WTC11 (cell line): ENCODE measurements around the gene HNRNPUL1. TPM values are rescaled to one million over a fixed set of nuclear protein-coding genes. Genes with fewer than 3 reads are reported as not detected.

Experiments
- ATAC-seq: fragments of 200-7000 bp; cut with Tn5 transposase; 2 replicates; pipeline ENCODE4 v1.10.0; 2021; ENCODE audit warnings: mild to moderate bottlenecking, moderate library complexity
- CTCF ChIA-PET: fragments of 300-600 bp; sonication (Branson Sonifier 250); formaldehyde crosslinking; loops from one replicate; lab custom pipeline; 2021; ENCODE audit warnings: antibody characterized with exemption; lab: Charles Lee
- POLR2A ChIA-PET: fragments of 350-600 bp; sonication (Branson Sonifier 250); formaldehyde crosslinking; loops from one replicate; lab custom pipeline; 2021; ENCODE audit warnings: antibody characterized with exemption; lab: Charles Lee
- DNase-seq: peaks from one replicate; pipeline ENCODE4 v3.0.0; 2021; ENCODE audit warnings: low spot score
- H3K27ac Mint-ChIP-seq: 2 replicates; pipeline ENCODE4 v1.8.0; 2021; ENCODE audit warnings: mixed read lengths
- H3K27me3 Mint-ChIP-seq: 2 replicates; pipeline ENCODE4 v1.8.0; 2021; ENCODE audit warnings: low read depth, mild to moderate bottlenecking, moderate library complexity, mixed read lengths
- H3K36me3 Mint-ChIP-seq: 2 replicates; pipeline ENCODE4 v1.8.0; 2021; ENCODE audit warnings: mixed read lengths
- H3K4me1 Mint-ChIP-seq: 2 replicates; pipeline ENCODE4 v1.8.0; 2022; ENCODE audit warnings: mixed read lengths
- H3K4me3 Mint-ChIP-seq: 2 replicates; pipeline ENCODE4 v1.8.0; 2021; ENCODE audit warnings: mild to moderate bottlenecking, moderate library complexity, mixed read lengths
- H3K9me3 Mint-ChIP-seq: 2 replicates; pipeline ENCODE4 v1.8.0; 2021; ENCODE audit warnings: mixed read lengths
- AFF4 ChIP-seq: sonication (generic); formaldehyde crosslinking; IDR thresholded peaks from 2 replicates; pipeline ENCODE4 v1.8.1; 2023; ENCODE audit warnings: mild to moderate bottlenecking, missing genetic modification reagents, borderline replicate concordance
- CDX4 ChIP-seq: fragments of 250-450 bp; sonication (Bioruptor Pico); IDR thresholded peaks from 2 replicates; pipeline ENCODE4 v1.9.0; 2021; ENCODE audit warnings: moderate library complexity, mild to moderate bottlenecking, inconsistent platforms, borderline replicate concordance
- JUN ChIP-seq: sonication (generic); formaldehyde crosslinking; IDR thresholded peaks from 2 replicates; pipeline ENCODE4 v1.8.0; 2023; ENCODE audit warnings: mild to moderate bottlenecking, missing genetic modification reagents
- KAT7 ChIP-seq: sonication (generic); formaldehyde crosslinking; IDR thresholded peaks from 2 replicates; pipeline ENCODE4 v1.8.1; 2023; ENCODE audit warnings: missing genetic modification reagents, mild to moderate bottlenecking, borderline replicate concordance
- SMAD3 ChIP-seq: sonication (generic); formaldehyde crosslinking; IDR thresholded peaks from 2 replicates; pipeline ENCODE4 v1.8.0; 2022; ENCODE audit warnings: missing genetic modification reagents, mild to moderate bottlenecking, borderline replicate concordance
- TEAD4 ChIP-seq: sonication (generic); formaldehyde crosslinking; IDR thresholded peaks from 2 replicates; pipeline ENCODE4 v1.8.0; 2022; ENCODE audit warnings: mild to moderate bottlenecking, missing genetic modification reagents
- TP53 ChIP-seq: sonication (generic); formaldehyde crosslinking; IDR thresholded peaks from 2 replicates; pipeline ENCODE4 v1.8.1; 2023; ENCODE audit warnings: mild to moderate bottlenecking, missing genetic modification reagents
- ZNF121 ChIP-seq: sonication (generic); formaldehyde crosslinking; IDR thresholded peaks from 2 replicates; pipeline ENCODE4 v1.8.0; 2023; ENCODE audit warnings: missing genetic modification reagents
- ZNF317 ChIP-seq: sonication (generic); formaldehyde crosslinking; IDR thresholded peaks from 2 replicates; pipeline ENCODE4 v1.8.1; 2023; ENCODE audit warnings: low read depth, mild to moderate bottlenecking, moderate library complexity, missing genetic modification reagents, borderline replicate concordance
- ZNF423 ChIP-seq: fragments of 250-450 bp; sonication (Bioruptor Pico); IDR thresholded peaks from 2 replicates; pipeline ENCODE4 v2.1.2; 2022; ENCODE audit warnings: mild to moderate bottlenecking, moderate library complexity
- total RNA-seq: library from RNA; stranded (reverse); gene quantifications from 3 replicates; pipeline ENCODE4 v1.2.3, GENCODE V29; 2021
- TF ChIP-seq, protein P1 (sequence below): sonication (generic); formaldehyde crosslinking; IDR thresholded peaks from 2 replicates; pipeline ENCODE4 v1.8.1; 2023; ENCODE audit warnings: mild to moderate bottlenecking, missing genetic modification reagents
- TF ChIP-seq, protein P2 (sequence below): sonication (generic); formaldehyde crosslinking; IDR thresholded peaks from 2 replicates; pipeline ENCODE4 v1.8.0; 2022; ENCODE audit warnings: missing genetic modification reagents

HNRNPUL1 gene
- total RNA-seq, 1 experiment from 2014 or later: 282 TPM

DNA sequence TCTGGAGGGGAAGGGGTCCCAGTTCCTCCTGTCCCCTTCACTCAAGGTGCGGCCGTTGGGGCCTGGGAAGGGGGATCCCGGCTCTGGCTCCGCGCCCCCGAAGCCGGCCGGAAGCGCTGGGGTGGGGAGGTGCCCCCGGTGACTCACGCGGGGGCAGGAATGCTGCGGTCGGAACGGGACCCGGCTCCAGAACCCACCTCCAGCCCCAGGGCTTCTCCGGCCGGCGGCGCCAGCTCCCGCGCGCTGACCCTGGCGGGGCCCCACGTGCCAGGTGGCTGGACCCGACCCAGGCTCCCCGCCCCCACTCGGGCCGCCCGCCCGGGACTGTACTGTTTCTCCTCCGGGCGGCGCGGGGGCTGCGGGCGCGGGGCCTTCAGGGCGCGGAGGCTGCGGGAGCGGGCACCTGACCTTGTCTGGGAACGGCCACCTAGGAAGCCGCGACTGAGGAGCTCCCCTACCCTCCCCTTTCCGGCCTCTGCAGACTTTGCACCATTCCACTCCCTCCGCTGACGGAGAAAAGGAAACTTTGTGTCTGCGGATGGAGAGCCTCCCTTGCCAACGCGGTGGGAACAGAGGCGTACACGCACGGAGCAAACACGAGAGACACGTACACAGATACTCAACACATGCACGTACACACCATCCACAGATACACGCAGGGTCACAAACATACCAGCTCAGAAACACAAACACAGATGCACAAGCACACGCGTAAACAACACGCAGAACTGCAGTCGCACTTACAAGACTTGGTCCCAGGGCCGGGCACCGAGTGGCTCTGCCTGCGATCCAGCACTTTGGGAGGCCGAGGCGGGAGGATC lies 37.9 kb upstream of the HNRNPUL1 start (continued):
- TF ChIP-seq AFF4 (CRISPR knock-in tag) (no peak), TEAD4 (CRISPR knock-in tag) (0 out of 2 replicates have a peak, but pooled peaks have one; percentile 22), KAT7 (no peak), ZNF423 (CRISPR knock-in tag) (no peak), JUN (CRISPR knock-in tag) (peak; percentile 42; the same call in 1 of the 2 replicates), SMAD3 (no peak)
- TF ChIP-seq, protein P1, sequence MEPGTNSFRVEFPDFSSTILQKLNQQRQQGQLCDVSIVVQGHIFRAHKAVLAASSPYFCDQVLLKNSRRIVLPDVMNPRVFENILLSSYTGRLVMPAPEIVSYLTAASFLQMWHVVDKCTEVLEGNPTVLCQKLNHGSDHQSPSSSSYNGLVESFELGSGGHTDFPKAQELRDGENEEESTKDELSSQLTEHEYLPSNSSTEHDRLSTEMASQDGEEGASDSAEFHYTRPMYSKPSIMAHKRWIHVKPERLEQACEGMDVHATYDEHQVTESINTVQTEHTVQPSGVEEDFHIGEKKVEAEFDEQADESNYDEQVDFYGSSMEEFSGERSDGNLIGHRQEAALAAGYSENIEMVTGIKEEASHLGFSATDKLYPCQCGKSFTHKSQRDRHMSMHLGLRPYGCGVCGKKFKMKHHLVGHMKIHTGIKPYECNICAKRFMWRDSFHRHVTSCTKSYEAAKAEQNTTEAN (CRISPR knock-in tag): peak; percentile 27; the same call in 1 of the 2 replicates

- DNase-seq (no peak), ATAC-seq (no peak)
- H3K9me3 Mint-ChIP-seq: no peaks in the 10 kb centered on the region
- H3K27me3 Mint-ChIP-seq: no peaks in the 10 kb centered on the region
- H3K36me3 Mint-ChIP-seq: peaks cover 5% of the 10 kb centered on the region
- peaks cover 39% of the 10 kb centered on the region for H3K4me1 Mint-ChIP-seq
- ChIA-PET POLR2A (interaction anchor here (0.7 to 1.7 kb wide), 3 partner anchors 9 to 62 kb away, joined by 3 to 4 read pairs (median 3); no protein-coding TSS in a partner anchor), CTCF (interaction anchor here (0.6 to 1.5 kb wide), 7 partner anchors 22 to 221 kb away, joined by 4 to 9 read pairs (median 7); partner anchors contain the start of gene HNRNPUL1)
- no peak for TF ChIP-seq TP53 (CRISPR knock-in tag)
- 0 out of 2 replicates have a peak, but pooled peaks have one; percentile 26 for TF ChIP-seq ZNF121 (CRISPR knock-in tag)
- peak overlapping the region; percentile 71 for H3K4me3 Mint-ChIP-seq
- no peak overlapping the region; the same call in 1 of the 2 replicates for H3K27ac Mint-ChIP-seq
These were observed 37.2 kb upstream of the HNRNPUL1 start for GRCh38 chr19:41226874-41227390.

- TF ChIP-seq CDX4 (CRISPR knock-in tag) (no peak), ZNF317 (no peak)
- TF ChIP-seq, protein P2, sequence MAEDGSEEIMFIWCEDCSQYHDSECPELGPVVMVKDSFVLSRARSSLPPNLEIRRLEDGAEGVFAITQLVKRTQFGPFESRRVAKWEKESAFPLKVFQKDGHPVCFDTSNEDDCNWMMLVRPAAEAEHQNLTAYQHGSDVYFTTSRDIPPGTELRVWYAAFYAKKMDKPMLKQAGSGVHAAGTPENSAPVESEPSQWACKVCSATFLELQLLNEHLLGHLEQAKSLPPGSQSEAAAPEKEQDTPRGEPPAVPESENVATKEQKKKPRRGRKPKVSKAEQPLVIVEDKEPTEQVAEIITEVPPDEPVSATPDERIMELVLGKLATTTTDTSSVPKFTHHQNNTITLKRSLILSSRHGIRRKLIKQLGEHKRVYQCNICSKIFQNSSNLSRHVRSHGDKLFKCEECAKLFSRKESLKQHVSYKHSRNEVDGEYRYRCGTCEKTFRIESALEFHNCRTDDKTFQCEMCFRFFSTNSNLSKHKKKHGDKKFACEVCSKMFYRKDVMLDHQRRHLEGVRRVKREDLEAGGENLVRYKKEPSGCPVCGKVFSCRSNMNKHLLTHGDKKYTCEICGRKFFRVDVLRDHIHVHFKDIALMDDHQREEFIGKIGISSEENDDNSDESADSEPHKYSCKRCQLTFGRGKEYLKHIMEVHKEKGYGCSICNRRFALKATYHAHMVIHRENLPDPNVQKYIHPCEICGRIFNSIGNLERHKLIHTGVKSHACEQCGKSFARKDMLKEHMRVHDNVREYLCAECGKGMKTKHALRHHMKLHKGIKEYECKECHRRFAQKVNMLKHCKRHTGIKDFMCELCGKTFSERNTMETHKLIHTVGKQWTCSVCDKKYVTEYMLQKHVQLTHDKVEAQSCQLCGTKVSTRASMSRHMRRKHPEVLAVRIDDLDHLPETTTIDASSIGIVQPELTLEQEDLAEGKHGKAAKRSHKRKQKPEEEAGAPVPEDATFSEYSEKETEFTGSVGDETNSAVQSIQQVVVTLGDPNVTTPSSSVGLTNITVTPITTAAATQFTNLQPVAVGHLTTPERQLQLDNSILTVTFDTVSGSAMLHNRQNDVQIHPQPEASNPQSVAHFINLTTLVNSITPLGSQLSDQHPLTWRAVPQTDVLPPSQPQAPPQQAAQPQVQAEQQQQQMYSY (CRISPR knock-in tag): no peak
- ATAC-seq: no peak
- no peak overlapping the region for H3K4me3 Mint-ChIP-seq
These were observed 35.7 kb upstream of the HNRNPUL1 start for GRCh38 chr19:41228486-41228885.

More at GRCh38 chr19:41228486-41228885, 35.7 kb upstream of the HNRNPUL1 start:
- CTCF ChIA-PET: interaction anchor here (1.2 to 1.5 kb wide), 2 partner anchors 24 to 34 kb away, joined by 4 read pairs; no protein-coding TSS in a partner anchor
- Mint-ChIP-seq H3K4me1 (peaks cover 27% of the 10 kb centered on the region), H3K27me3 (no peaks in the 10 kb centered on the region), H3K36me3 (no peaks in the 10 kb centered on the region; the same call in 1 of the 2 replicates), H3K27ac (peak overlapping the region; percentile 42), H3K9me3 (no peaks in the 10 kb centered on the region)
- POLR2A ChIA-PET: no interaction called here
- no peak for DNase-seq
